Neural crest cell (in vitro differentiated cells): ENCODE data around the gene SRMS. TPM values are rescaled to one million over a fixed set of nuclear protein-coding genes. Genes with fewer than 3 reads are reported as not detected.

Experiments
- DNase-seq: peaks from one replicate; pipeline ENCODE4 v3.0.0; 2021; ENCODE audit warnings: low read depth, mixed read lengths, low spot score
- H3K27ac Mint-ChIP-seq: one replicate; pipeline ENCODE4 v1.8.0; 2021; ENCODE audit warnings: mild to moderate bottlenecking, mixed read lengths; ENCODE audit not compliant: unreplicated experiment
- H3K27me3 Mint-ChIP-seq: 2 replicates; pipeline ENCODE4 v1.8.0; 2021; ENCODE audit warnings: low read depth, mild to moderate bottlenecking, mixed read lengths
- H3K36me3 Mint-ChIP-seq: 2 replicates; pipeline ENCODE4 v1.8.0; 2021; ENCODE audit warnings: low read depth, mild to moderate bottlenecking, mixed read lengths
- H3K4me1 Mint-ChIP-seq: 2 replicates; pipeline ENCODE4 v1.8.0; 2021; ENCODE audit warnings: mixed read lengths
- H3K4me3 Mint-ChIP-seq: one replicate; pipeline ENCODE4 v1.8.0; 2021; ENCODE audit warnings: mild to moderate bottlenecking, mixed read lengths
- H3K9me3 Mint-ChIP-seq: 2 replicates; pipeline ENCODE4 v1.8.0; 2021; ENCODE audit warnings: mixed read lengths
- CTCF ChIP-seq: fragments of 200-600 bp; sonication (generic); conservative IDR thresholded peaks from 2 replicates; pipeline ENCODE4 v1.5.0; 2021; ENCODE audit warnings: antibody characterized with exemption, mild to moderate bottlenecking
- total RNA-seq: library from RNA; stranded (reverse); gene quantifications from 2 replicates; pipeline ENCODE4 v1.2.1, GENCODE V29; 2021

Gene SRMS
- total RNA-seq, 1 donor from 2014 or later: not detected

GRCh38 chr20:63552481-63553249, 5.1 kb upstream of the SRMS start:
- Mint-ChIP-seq H3K36me3 (no peaks in the 10 kb centered on the region), H3K9me3 (no peaks in the 10 kb centered on the region), H3K27ac (no peak overlapping the region), H3K4me1 (peaks cover 10% of the 10 kb centered on the region), H3K27me3 (peaks cover 4% of the 10 kb centered on the region), H3K4me3 (peak overlapping the region; percentile 64)
- DNase-seq: no peak
- no peak for TF ChIP-seq CTCF

- Mint-ChIP-seq H3K27ac (no peak overlapping the region), H3K36me3 (no peaks in the 10 kb centered on the region), H3K4me3 (no peak overlapping the region), H3K4me1 (peaks cover 5% of the 10 kb centered on the region), H3K27me3 (peaks cover 4% of the 10 kb centered on the region), H3K9me3 (no peaks in the 10 kb centered on the region)
- no peak for TF ChIP-seq CTCF
- no peak for DNase-seq
Observed at GRCh38 chr20:63551068-63551467, 3.5 kb upstream of the SRMS start.

GRCh38 chr20:63549679-63550282, 2.2 kb upstream of the SRMS start:
- Mint-ChIP-seq H3K4me1 (peaks cover 5% of the 10 kb centered on the region), H3K4me3 (peak overlapping the region; percentile 15), H3K27me3 (peaks cover 4% of the 10 kb centered on the region), H3K9me3 (no peaks in the 10 kb centered on the region), H3K27ac (no peak overlapping the region), H3K36me3 (no peaks in the 10 kb centered on the region)
- DNase-seq: no peak
- TF ChIP-seq CTCF: no peak

- no peak for TF ChIP-seq CTCF
- no peak overlapping the region for H3K4me3 Mint-ChIP-seq
- H3K27me3 Mint-ChIP-seq: peaks cover 4% of the 10 kb centered on the region
- H3K27ac Mint-ChIP-seq: no peak overlapping the region
- no peak for DNase-seq
- H3K9me3 Mint-ChIP-seq: no peaks in the 10 kb centered on the region
- H3K4me1 Mint-ChIP-seq: peaks cover 5% of the 10 kb centered on the region
- no peaks in the 10 kb centered on the region for H3K36me3 Mint-ChIP-seq
Observed at GRCh38 chr20:63549019-63549418, 1.5 kb upstream of the SRMS start.

GRCh38 chr20:63548542-63548941, 993 bp upstream of the SRMS start:
- no peak for TF ChIP-seq CTCF
- Mint-ChIP-seq H3K27me3 (peaks cover 4% of the 10 kb centered on the region), H3K27ac (no peak overlapping the region), H3K9me3 (no peaks in the 10 kb centered on the region), H3K36me3 (no peaks in the 10 kb centered on the region), H3K4me1 (peaks cover 5% of the 10 kb centered on the region), H3K4me3 (no peak overlapping the region)
- DNase-seq: no peak
